Osteoblast (primary cell): ENCODE data around the gene PPP1R9B. TPM values are rescaled to one million over a fixed set of nuclear protein-coding genes. Genes with fewer than 3 reads are reported as not detected.
A peak's percentile ranks its signal among the peaks of the same experiment; 100 is the strongest.

Source experiments
- DNase-seq: peaks from one replicate; pipeline ENCODE4 v3.0.0; 2011; ENCODE audit warnings: low spot score, mixed read lengths; ENCODE audit not compliant: insufficient read length; ENCODE audit errors: missing footprints
- H2AFZ ChIP-seq: 2 replicates; pipeline ENCODE4 v1.6.0; 2011; ENCODE audit warnings: mild to moderate bottlenecking, low read length
- H3K27ac ChIP-seq: 2 replicates; pipeline ENCODE4 v1.5.1; 2011; ENCODE audit warnings: mild to moderate bottlenecking, low read depth, low read length, moderate library complexity
- H3K27me3 ChIP-seq: 2 replicates; pipeline ENCODE4 v1.6.0; 2012; ENCODE audit warnings: mild to moderate bottlenecking, control low read depth, inconsistent platforms, low read length, moderate library complexity; ENCODE audit not compliant: insufficient read depth
- H3K36me3 ChIP-seq: 2 replicates; pipeline ENCODE4 v1.5.1; 2011; ENCODE audit warnings: mild to moderate bottlenecking, low read length, control low read depth, moderate library complexity; ENCODE audit not compliant: insufficient read depth
- H3K4me1 ChIP-seq: 2 replicates; pipeline ENCODE4 v1.5.1; 2011; ENCODE audit warnings: mild to moderate bottlenecking, low read length, control low read depth, moderate library complexity; ENCODE audit not compliant: insufficient read depth
- H3K4me2 ChIP-seq: 2 replicates; pipeline ENCODE4 v1.6.0; 2011; ENCODE audit warnings: mild to moderate bottlenecking, low read length; ENCODE audit not compliant: insufficient read depth
- H3K4me3 ChIP-seq: fragments of 200-600 bp; sonication (generic); 3 replicates; pipeline ENCODE4 v1.5.1; 2012; ENCODE audit warnings: mild to moderate bottlenecking, low read length, inconsistent platforms; ENCODE audit not compliant: insufficient read depth
- H3K79me2 ChIP-seq: 2 replicates; pipeline ENCODE4 v1.6.0; 2012; ENCODE audit warnings: mild to moderate bottlenecking, low read length, control low read depth, inconsistent platforms; ENCODE audit not compliant: insufficient read depth
- H3K9me3 ChIP-seq: 2 replicates; pipeline ENCODE4 v1.5.1; 2011; ENCODE audit warnings: low read depth, low read length, control low read depth
- H4K20me1 ChIP-seq: 2 replicates; pipeline ENCODE4 v1.6.0; 2012; ENCODE audit warnings: mild to moderate bottlenecking, low read length, control low read depth; ENCODE audit not compliant: insufficient read depth
- CTCF ChIP-seq: IDR thresholded peaks from 2 replicates; pipeline ENCODE4 v1.5.1; 2011; ENCODE audit warnings: mild to moderate bottlenecking, low read depth, low read length, moderate library complexity; ENCODE audit errors: extremely low read depth
- total RNA-seq: library from RNA; depleted of rRNA; stranded (reverse); fragments of >200 nt; gene quantifications from 2 replicates; pipeline ENCODE4 v1.2.3, GENCODE V29; 2012

Gene PPP1R9B
- total RNA-seq, 1 donor: 48.9 TPM

GRCh38 chr17:50173335-50173941 lies 23.0 kb upstream of the PPP1R9B start:
- peak overlapping the region; percentile 44 for H3K4me2 ChIP-seq
- no peaks in the 10 kb centered on the region for H3K27me3 ChIP-seq
- H3K4me3 ChIP-seq: no peak overlapping the region
- DNase-seq: peak; percentile 98
- H3K36me3 ChIP-seq: peaks cover 13% of the 10 kb centered on the region
- no peaks in the 10 kb centered on the region for H3K79me2 ChIP-seq
- peak overlapping the region; percentile 98 for H3K27ac ChIP-seq
- H4K20me1 ChIP-seq: no peaks in the 10 kb centered on the region
- no peaks in the 10 kb centered on the region for H3K9me3 ChIP-seq
- H2AFZ ChIP-seq: peak overlapping the region; percentile 18
- TF ChIP-seq CTCF: no peak
- peaks cover 34% of the 10 kb centered on the region for H3K4me1 ChIP-seq

GRCh38 chr17:50172936-50173334 lies 22.5 kb upstream of the PPP1R9B start:
- Histone ChIP-seq H3K9me3 (no peaks in the 10 kb centered on the region), H3K4me1 (peaks cover 29% of the 10 kb centered on the region), H3K36me3 (peaks cover 13% of the 10 kb centered on the region), H4K20me1 (no peaks in the 10 kb centered on the region), H2AFZ (peak overlapping the region; percentile 18), H3K27me3 (no peaks in the 10 kb centered on the region), H3K4me3 (no peak overlapping the region), H3K27ac (peak overlapping the region; percentile 98), H3K4me2 (peak overlapping the region; percentile 44), H3K79me2 (no peaks in the 10 kb centered on the region)
- no peak for TF ChIP-seq CTCF
- no peak for DNase-seq

GRCh38 chr17:50172130-50172529 lies 21.7 kb upstream of the PPP1R9B start:
- H3K4me2 ChIP-seq: no peak overlapping the region
- no peaks in the 10 kb centered on the region for H3K79me2 ChIP-seq
- no peaks in the 10 kb centered on the region for H3K27me3 ChIP-seq
- H3K4me3 ChIP-seq: no peak overlapping the region
- peak; percentile 15 for DNase-seq
- H3K9me3 ChIP-seq: no peaks in the 10 kb centered on the region
- H3K27ac ChIP-seq: no peak overlapping the region
- TF ChIP-seq CTCF: no peak
- no peak overlapping the region for H2AFZ ChIP-seq
- H4K20me1 ChIP-seq: no peaks in the 10 kb centered on the region
- peaks cover 21% of the 10 kb centered on the region for H3K4me1 ChIP-seq
- H3K36me3 ChIP-seq: peaks cover 8% of the 10 kb centered on the region

GRCh38 chr17:50171371-50172071 lies 21.0 kb upstream of the PPP1R9B start:
- no peak overlapping the region for H2AFZ ChIP-seq
- peak; percentile 61 for DNase-seq
- H3K9me3 ChIP-seq: no peaks in the 10 kb centered on the region
- H3K27me3 ChIP-seq: no peaks in the 10 kb centered on the region
- no peak overlapping the region for H3K4me3 ChIP-seq
- H3K79me2 ChIP-seq: no peaks in the 10 kb centered on the region
- H3K27ac ChIP-seq: no peak overlapping the region
- no peak for TF ChIP-seq CTCF
- H4K20me1 ChIP-seq: no peaks in the 10 kb centered on the region
- peaks cover 8% of the 10 kb centered on the region for H3K36me3 ChIP-seq
- peaks cover 15% of the 10 kb centered on the region for H3K4me1 ChIP-seq
- H3K4me2 ChIP-seq: no peak overlapping the region
